Uterus (tissue), 2 donors: Measurements from ENCODE around the gene NUDT7.

ENCODE experiments used
- CTCF ChIP-seq, 4 experiments: fragments of 200-600 bp in 2 of 4; fragments of 450-650 bp in 2 of 4; sonication (generic) in 2 of 4; IDR thresholded peaks; one replicate each; pipeline ENCODE4 v1.5.1; 2016 to 2019; ENCODE audit warnings: antibody characterized with exemption in 4 of 4, mild to moderate bottlenecking in 2 of 4, moderate library complexity in 1 of 4
- POLR2A ChIP-seq, 2 donors: fragments of 450-650 bp; IDR thresholded peaks; one replicate each; pipeline ENCODE4 v1.6.1; 2016; ENCODE audit warnings: antibody characterized with exemption in 2 of 2, mild to moderate bottlenecking in 1 of 2, moderate library complexity in 1 of 2

- TF ChIP-seq CTCF (IDR thresholded peaks at IDR 0.05) (no peak), POLR2A (IDR thresholded peaks at IDR 0.05) (no peak)
Observed at GRCh38 chr16:77758046-77758445, 35.7 kb downstream of the NUDT7 start.
